Measurements from ENCODE around the gene FOSL2.

DNA sequence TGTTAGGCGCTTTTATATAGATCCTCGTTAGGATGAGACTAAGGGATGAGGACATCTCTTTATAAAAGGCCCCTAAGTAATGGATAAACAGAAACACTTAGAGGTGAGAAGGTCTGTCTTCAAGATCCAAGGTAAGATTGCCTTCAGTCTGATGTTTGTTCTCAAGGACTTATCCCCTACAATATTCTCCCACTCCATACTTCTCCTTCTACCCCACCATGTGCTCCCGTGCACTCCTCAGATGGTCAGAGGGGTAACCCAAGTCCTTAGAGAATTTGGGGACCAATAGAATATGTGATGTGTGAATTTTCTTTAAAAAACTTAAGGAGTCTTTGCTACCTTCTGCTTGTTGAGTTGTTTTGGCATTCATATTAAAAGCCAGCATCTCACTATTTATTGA is 23.1 kb downstream of the FOSL2 start:
- TF ChIP-seq EZH2phosphoT487 (IDR thresholded peaks at IDR 0.05; ENCODE audit: borderline replicate concordance, low read length) (no peak), EZH2 (IDR thresholded peaks at IDR 0.05; ENCODE audit: low read length, unreplicated experiment) (no peak)

Data from PC-3 (cell line).